Omental fat pad (tissue), 4 donors: ENCODE data around the gene WNT7A. TPM values are rescaled to one million over a fixed set of nuclear protein-coding genes. Genes with fewer than 3 reads are reported as not detected.

Source experiments
- ATAC-seq: fragments of 150-250 bp; one replicate; pipeline ENCODE4 v1.9.1; 2016; ENCODE audit warnings: mild to moderate bottlenecking, moderate library complexity; ENCODE audit not compliant: low FRiP score
- DNase-seq: peaks from one replicate; pipeline ENCODE4 v3.0.0-alpha.2; 2019; ENCODE audit warnings: low spot score
- total RNA-seq, 4 donors: library from RNA; depleted of rRNA; stranded (reverse); fragments of >200 nt; gene quantifications; one replicate each; pipeline ENCODE4 v1.1.0, GENCODE V29; 2016
- TF ChIP-seq, protein P1 (sequence below), 3 donors: fragments of 450-650 bp; IDR thresholded peaks; one replicate each; pipeline ENCODE4 v1.5.1; 2016 to 2017; ENCODE audit warnings: antibody characterized with exemption in 3 of 3, mild to moderate bottlenecking in 3 of 3, moderate library complexity in 2 of 3

Gene WNT7A
- total RNA-seq, 4 donors from 2014 or later = not detected

- no peak for DNase-seq
- no peak for ATAC-seq
- TF ChIP-seq, protein P1, sequence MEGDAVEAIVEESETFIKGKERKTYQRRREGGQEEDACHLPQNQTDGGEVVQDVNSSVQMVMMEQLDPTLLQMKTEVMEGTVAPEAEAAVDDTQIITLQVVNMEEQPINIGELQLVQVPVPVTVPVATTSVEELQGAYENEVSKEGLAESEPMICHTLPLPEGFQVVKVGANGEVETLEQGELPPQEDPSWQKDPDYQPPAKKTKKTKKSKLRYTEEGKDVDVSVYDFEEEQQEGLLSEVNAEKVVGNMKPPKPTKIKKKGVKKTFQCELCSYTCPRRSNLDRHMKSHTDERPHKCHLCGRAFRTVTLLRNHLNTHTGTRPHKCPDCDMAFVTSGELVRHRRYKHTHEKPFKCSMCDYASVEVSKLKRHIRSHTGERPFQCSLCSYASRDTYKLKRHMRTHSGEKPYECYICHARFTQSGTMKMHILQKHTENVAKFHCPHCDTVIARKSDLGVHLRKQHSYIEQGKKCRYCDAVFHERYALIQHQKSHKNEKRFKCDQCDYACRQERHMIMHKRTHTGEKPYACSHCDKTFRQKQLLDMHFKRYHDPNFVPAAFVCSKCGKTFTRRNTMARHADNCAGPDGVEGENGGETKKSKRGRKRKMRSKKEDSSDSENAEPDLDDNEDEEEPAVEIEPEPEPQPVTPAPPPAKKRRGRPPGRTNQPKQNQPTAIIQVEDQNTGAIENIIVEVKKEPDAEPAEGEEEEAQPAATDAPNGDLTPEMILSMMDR (IDR thresholded peaks at IDR 0.05) = no peak
Observed at GRCh38 chr3:13823692-13824091, 56.2 kb downstream of the WNT7A start.

DNA sequence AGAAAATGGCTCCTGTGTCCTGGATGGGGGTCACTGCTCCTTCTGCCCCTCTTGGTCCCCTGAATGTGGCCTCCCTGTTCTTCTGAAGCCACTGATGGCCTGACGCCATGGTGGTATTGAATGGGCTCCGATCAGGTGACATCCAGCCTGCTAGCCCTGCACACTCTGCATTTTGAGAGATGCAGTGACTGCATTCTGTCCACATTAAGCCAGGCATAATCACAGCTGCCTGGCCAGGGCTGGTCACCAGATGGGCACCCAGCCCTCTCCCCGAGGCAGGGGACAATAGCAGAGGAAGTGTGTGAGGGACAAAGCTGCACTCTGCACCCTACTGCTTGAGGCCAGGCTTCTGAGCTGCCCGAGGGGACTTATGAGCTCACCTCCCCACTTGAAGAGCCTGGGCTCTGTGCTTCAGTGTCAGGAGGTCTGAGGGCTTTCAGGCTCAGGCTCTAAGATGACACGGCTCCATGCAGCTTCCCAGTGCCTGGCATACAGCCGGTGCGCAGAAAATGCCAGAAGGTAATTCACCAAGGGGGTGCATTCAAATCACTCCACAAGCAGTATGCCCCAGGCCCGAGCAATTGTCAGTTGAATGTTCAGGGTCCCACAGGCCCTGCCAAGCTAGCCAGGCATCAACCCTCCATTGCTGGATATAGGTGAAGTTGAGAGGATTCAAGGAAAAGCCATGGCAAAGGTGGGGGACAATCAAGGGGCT is 56.8 kb downstream of the WNT7A start:
- ATAC-seq = no peak
- no peak for DNase-seq
- TF ChIP-seq, protein P1 (IDR thresholded peaks at IDR 0.05) = no peak

DNA sequence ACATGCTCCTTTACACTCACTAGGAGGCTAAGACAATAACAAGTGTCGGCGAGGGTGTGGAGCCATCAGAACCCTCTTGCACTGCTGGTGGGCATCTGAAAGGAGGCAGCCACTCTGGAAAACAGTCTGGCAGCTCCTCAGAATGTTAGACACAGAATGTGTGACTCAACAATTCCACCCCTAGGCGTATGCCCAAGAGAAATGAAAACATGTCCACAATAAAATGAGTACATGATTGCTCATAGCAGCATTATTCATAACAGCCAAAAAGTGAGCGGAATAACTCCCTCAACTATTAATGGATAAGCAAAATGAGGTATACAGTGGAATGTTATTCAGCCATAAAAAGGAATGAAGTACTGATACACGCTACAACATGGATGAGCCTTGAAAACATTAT is 57.8 kb downstream of the WNT7A start:
- TF ChIP-seq, protein P1 (IDR thresholded peaks at IDR 0.05) = no peak
- DNase-seq (no peak), ATAC-seq (no peak)

DNA sequence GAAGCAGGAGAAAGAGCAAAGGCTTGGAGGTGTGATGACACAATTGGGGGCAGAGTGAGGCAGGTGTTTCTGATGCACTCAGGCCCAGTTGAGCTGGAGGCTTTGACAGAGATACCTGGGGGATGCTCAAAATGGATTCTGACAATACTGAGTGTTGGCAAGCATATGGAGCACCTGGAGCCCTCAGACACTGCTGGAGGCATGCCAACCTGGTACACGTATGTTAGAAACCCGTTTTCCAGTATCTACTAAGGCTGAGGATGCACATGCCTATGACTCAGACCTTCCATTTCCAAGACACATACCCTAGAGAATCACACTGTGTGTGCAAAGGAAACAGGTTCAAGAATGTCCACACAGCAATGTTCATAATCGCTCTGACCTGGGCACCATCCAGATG is 58.7 kb downstream of the WNT7A start:
- TF ChIP-seq, protein P1 (IDR thresholded peaks at IDR 0.05) = no peak
- DNase-seq = no peak
- ATAC-seq = no peak

DNA sequence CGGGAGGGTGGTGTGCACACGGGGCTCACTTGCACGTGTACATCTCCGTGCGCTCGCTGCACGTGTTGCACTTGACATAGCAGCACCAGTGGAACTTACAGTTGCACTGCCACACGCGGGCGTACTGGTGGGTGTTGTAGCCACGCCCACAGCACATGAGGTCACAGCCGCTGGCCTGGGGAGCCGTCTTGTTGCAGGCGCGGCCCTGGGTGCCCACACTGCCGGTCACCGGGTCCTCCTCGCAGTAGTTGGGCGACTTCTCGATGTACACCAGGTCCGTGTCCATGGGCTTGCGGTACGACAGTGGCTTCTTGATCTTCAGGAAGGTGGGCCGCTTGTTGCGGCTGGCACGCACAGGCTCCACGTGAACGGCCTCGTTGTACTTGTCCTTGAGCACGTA is 61.0 kb downstream of the WNT7A start:
- TF ChIP-seq, protein P1 (IDR thresholded peaks at IDR 0.05) = no peak
- ATAC-seq (no peak), DNase-seq (no peak)

GRCh38 chr3:13815088-13815683 is 64.7 kb downstream of the WNT7A start:
- DNase-seq (no peak), ATAC-seq (no peak)
- TF ChIP-seq, protein P1 (IDR thresholded peaks at IDR 0.05) = no peak

GRCh38 chr3:13812034-13812471 is 67.8 kb downstream of the WNT7A start:
- DNase-seq (no peak), ATAC-seq (no peak)
- TF ChIP-seq, protein P1 (IDR thresholded peaks at IDR 0.05) = no peak
